Stimulated activated CD4-positive, alpha-beta T cell treated with anti-CD3 and anti-CD28 coated beads, Interleukin-2, amount 100 ng/mL, for 48 hours (primary cell): ENCODE data around the gene CD300LD.
"Not testable (repeated sequence)": the region's sequence is repeated elsewhere in the genome, so short reads cannot be mapped to it uniquely, and the experiment has no call there.

ENCODE experiments used
- DNase-seq, 2 donors: peaks; one replicate each; pipeline ENCODE4 v3.0.0-alpha.2; 2020

CD300LD gene

DNA sequence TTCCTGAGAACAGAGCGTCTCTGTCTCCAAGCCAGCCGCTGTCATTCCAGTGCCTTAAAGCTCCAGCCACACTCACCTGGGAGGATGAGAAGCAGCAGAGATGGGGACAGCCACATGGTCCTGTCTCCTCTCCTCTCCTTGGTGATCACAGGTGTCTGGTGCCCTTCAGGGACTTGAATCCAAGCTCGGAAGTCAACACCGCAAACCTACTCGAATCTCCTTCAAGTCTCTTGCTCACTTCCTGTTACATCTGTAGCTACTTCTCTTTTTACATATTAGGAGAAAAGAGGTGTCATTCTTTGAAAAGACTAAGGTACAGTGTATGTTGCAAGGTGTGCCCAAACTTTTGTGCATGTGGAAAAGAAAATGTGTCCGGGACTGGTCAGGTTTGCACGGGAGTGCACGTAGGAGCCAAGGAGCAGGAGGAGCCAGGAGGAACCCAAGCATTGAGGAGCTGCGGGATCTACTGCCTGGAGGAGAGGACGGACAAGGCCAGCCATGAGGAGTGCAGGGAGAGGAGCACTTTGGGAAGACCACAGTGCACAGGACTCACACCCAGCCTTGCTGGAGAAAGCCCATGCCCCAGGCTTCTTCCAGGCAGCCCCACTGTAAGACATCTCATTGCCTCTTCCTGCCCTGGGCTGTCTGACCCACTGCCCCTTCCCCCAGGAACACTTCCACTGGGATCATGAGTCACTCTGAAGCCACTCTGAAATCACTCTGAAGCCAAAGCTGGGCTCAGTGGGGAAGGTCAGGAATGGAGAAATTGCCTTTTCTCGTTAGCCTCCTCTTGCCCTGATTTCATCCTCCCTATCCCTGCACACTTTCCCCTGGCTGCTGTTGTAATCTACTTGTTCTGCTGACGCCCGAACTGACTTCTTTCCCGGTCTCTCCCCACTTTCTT is at the start of gene CD300LD:
Gene CD300LD (minus strand): TSS at position 197 of the 904 bp plus-strand sequence. CDS start 81 bp downstream, at position 116.
- DNase-seq: no peak

DNA sequence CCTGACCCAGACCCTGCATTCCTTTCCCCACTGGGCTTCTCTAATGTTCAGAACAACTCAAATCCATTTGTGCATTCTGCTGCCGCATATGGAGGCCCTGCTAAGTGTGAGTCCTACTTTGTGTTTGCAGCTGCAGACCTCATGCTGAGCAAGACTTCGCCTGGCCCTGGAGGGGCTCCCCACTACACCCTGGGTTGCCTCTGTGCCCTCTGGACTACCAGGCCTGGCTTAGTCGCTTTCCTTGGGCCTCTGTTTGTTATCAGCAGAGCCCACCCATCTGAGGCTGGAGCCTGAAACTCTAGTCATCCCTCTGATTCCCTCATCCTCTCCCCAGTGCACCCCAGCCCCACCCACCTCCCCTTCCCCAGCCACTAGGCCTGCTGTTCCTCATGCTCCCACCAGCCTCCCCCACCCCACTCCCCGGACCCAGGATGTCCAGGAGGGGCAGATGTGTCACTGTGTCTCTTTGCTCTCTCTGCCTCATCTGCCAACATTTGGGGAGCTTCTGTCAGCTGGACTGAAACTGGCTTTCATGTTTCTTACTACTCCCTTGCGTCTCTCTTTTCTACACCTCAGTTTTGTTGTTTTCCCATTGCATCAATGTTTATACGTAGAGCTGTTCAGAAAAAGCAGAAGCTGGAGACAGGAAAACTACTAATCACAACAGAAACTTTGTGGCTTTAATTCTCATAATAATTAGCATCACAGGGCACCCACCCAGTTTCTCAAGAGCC is 49.3 kb upstream of the CD300LD start:
- no peak for DNase-seq

DNA sequence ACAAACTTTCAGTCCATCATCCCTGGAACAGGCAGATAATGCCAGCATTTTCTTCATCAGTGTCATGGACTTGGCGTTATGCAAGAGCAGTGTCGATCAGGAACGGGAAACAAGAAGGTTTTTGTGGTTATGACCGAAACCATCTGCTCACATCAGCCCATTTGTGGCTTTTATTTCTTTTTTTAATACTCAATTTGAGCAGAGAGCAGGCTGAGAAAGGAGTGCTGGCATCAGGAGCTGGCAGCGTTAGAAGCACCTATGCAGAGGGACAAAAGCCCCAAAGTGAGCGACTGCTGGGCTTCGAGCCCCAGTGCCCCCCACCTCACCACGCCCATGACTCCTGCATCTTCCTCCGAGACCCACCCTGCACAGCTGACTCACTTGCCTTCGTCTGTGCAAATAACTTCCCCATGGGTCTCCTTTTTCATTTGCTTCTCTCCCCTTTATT is 47.6 kb upstream of the CD300LD start:
- DNase-seq: no peak

DNA sequence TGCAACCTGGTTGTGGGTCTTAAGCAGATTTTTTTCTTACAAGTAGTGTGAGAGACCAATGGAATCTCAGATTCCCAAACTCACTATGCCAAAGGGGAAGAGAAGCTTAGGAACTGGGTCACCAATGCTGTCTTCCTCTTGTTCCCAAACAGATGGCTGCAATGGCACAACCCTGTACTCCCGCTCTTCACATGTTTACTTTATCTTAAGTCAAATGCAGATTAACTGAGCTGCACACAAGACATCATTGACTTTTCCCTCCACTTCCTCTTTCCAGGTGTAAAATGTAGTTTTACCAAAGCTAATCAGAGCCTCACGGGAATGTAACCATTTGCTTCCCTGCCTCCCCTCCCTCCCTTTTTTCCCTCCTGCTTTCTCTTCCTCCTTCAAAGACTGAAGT is 45.8 kb upstream of the CD300LD start:
- DNase-seq: no peak

DNA sequence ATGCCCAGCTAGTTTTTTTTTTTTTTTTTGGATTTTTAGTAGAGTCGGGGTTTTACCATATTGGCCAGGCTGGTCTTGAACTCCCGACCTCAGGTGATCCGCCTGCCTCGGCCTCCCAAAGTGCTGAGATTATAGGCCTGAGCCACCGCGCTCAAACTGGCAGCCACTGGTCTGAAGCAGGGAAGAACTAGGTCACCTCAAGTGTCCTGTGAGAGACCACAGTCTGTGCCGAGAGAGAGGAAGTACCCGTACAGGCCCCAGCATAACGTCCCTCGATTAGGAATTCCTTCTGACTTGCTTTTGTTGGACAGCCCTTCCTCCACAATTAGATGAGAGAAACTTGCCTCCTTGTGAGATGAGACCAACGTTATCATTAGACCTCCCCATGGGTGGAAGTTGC is 45.2 kb upstream of the CD300LD start:
- no peak for DNase-seq

DNA sequence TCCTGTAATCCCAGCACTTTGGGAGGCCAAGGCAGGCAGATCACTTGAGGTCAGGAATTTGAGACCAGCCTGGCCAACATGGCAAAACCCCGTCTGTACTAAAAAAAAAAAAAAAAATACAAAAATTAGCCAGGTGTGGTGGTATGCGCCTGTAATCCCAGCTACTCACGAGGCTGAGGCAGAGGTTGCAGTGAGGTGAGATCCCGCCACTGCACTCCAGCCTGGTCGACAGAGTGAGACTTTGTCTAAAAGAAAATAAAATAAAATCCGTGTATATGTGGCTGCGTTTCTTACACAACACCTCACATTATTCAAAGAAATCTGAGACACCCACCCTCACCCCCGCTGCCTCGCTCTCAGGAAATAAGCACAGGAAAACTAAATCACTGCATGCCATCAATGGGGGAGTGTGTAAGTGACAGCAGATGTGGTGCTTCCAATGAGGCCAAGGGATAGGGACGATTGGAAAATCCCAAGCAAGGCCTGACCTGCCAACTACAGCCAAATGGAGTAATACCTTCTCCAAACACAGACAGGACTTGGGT is 44.5 kb upstream of the CD300LD start:
- not testable (repeated sequence) for DNase-seq

DNA sequence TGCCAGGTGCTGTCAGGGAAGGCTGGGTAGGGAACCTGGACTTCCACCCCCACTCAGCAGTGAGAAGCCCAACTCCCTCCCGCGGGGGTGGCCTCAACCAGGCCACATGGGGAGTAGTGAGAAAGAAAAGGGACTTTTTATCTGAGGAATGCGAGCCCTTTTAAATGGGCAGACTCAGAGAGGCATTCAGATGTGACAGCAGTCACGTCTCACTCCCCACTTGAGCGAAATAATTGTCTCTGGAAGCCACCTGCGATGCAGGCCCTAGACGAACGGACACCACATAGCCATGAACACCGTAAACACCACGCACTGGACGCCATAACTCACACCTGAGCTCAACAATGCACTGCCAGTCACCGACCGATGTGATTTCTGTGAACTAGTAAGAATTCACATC is 43.3 kb upstream of the CD300LD start:
- no peak for DNase-seq

DNA sequence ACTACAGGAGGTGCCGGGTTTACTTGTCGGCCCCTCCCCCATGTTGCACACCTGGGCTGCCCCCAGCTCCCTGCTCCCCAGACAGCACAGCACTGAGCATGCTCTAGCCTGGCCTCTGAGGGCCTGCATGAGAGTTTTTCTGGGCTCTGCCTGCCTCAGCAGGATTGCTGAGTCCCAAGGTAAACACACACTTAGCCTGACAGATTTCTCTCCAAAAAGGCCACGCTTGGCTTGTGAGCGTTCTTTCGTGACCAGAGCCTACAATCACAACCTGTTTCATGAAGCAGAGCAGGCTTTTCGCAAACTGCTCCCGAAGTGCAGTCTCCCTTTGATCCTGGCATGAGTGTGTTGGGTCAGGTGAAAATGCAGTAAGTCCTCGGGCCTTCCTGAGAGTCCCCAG is 41.2 kb upstream of the CD300LD start:
- no peak for DNase-seq

DNA sequence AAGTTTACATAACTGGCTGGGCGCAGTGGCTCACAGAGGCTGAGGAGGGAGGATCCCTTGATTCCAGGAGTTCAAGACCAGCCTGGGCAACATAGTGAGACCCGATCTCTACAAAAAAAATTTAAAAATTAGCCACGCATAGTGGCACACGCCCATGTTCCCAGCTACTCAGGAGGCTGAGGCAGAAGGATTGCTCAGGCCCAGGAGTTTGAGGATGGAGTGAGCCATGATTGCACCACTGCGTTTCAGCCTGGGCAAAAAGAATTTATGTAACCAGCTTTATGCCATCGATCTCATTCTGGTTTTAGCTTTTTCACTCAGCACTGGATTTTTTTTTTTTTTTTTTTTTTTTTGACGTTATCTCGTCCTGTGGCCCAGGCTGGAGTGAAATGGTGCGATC is 40.5 kb upstream of the CD300LD start:
- no peak for DNase-seq

DNA sequence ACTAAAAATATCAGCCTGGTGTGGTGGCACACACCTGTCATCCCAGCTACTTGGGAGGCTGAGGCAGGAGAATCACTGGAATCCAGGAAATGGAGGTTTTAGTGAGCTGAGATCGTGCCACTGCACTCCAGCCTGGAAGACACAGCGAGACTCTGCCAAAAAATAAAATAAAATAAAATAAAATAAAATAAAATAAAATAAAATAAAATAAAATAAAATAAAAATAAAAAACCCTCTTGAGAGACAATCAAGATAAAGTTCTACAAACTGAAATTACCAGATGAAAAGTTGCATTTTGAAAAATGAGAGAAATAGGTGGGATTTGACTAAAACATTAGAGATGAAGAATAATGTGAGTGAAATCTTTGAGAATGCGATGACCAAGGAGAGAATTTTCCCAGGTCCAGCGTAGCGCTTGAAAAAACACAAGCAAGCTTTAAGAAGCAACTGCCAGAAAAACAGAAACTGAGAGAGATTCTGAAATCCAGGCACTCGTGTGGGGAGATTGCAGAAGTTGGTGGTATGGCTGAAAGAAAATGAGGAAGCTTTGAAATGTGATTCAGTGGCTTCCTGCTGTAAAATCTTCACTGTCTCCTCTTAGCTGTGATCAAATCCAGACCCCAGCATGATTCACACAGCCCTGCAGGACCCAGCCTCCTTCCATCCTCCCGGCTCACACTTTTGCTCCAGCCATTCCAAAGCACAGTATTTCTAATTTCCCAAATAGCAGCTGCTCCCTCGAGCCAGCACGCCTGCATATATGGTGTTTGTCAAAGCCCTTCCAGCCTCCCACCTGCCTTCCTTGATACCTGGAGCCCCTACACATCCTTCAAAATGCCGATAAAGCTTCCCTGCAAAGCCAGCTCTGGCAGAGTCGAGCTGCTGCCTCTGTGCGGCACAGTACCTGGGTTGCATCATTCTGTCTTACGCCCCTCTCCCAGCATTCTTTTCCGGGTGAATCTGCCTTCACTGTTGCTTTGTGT is 39.7 kb upstream of the CD300LD start:
- DNase-seq: no peak

DNA sequence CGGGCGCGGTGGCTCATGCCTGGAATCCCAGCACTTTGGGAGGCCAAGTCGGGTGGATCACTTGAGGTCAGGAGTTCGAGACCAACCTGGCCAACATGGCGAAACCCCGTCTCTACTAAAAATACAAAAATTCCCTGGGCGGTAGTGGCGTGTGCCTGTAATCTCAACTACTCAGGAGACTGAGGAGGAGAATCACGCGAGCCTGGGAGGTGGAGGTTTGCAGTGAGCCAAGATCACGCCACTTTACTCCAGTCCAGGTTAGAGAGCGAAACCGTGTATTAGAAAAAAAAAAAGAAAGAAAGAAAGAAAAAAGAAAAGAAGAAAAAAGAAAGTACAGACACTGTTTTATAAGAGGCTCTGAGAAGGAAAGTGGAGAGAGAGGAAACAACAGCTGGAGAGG is 38.2 kb upstream of the CD300LD start:
- DNase-seq: not testable (repeated sequence)

DNA sequence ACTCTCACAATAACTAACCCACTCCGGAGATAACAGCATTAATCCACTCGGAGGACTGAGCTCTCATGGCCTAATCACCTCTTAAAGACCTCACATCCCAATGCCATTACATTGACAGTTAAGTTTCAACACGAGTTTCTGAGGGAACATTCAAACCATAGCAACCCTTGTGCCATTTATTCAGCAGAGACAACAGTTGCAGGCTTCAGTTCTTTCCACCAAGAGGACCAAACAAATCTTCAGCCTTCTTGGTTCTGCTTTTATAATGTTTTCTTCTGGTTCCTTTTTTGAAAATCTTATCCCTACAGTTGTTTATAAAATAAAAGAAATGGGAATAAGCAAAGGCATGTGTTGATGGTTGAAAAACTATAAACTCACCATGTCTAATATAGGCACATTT is 33.6 kb upstream of the CD300LD start:
- no peak for DNase-seq

DNA sequence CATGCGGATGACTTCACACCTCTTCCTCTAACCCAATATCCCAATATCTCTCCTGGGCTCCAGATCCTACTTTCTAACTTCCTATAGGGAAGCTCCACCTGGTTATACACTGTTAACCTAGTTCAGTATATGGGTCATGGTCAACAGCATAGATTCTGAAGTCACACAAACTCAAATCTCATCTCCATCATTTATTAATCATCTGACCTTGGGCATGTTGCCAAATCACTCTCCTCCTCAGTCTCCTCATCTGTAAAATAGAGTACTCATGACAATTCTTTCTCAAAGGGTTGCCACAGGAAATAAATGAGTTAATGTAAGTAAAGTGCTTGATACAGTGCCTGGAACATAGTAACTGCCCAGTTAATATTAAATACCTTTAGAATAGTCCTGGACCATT is 32.0 kb upstream of the CD300LD start:
- DNase-seq: no peak

DNA sequence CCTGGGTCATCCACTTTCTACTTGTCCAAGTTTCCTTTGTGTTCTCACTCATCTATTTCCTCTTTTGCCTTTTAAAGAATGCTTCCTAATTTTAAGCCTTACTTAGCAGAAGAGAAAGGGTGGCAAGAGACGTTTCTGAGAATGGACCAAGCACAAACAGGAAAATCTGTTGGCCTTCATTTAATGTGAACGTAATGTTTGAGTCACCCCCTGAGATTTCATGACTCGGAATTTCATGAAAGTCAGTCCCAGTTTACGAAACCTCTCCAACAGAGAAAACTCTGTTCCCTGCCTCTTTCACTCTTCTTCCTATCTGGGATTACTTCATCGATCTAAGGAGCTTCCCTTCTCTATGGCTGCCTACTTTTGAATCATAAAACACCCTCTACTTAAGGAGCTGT is 31.6 kb upstream of the CD300LD start, which contains the start of gene CD300E:
Gene CD300E (minus strand): TSS at position 46 of the 401 bp plus-strand sequence. CDS start 117 bp downstream, outside the sequence.
- DNase-seq: no peak

DNA sequence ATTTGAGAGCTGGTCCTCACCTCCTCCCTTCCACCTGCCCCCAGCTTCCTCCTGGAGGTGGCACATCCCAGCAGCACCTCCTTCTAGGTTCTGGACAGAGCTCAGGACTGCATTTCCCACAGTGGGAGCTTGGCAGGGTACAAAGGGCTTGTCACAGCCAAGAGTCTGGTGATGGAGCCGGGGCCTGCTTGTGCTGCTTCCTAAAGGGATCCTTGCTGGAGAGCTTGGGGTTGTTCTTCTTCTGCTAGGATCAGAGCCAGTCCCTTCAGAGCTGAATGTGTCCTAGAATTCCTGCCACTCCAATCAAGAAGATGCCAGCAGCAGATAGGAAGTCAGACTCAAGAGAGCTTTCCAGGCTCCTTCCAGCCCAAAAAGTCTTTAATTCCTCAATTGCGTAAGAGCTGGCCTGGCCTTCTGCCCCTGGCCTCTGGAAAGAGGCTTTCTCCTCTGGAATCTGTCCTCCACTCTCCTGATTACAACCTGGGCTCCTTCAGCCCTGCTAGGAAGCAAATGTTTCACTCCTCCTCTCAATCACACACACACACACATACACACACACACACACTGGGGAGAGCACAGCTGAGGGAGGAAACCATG is 27.1 kb upstream of the CD300LD start:
- no peak for DNase-seq

DNA sequence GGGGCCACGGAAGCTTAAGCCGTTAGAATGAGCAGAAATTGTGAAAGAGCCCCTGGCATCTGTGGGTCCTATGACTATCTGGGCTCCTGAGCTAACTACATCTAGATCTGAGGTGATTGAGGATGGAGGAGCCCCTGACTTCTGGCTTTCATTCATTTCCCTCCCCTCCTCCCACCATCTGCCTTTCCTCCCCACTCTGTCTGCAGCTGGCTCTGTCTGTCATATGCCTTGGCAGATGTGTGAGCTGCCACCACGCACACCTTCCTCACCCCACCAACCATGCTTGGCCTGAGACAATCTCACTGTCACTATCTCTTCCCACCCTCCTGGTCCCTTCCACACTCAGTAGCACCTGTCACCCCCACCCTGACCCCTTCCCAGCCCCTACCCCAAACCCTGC is 26.4 kb upstream of the CD300LD start:
- DNase-seq: no peak

DNA sequence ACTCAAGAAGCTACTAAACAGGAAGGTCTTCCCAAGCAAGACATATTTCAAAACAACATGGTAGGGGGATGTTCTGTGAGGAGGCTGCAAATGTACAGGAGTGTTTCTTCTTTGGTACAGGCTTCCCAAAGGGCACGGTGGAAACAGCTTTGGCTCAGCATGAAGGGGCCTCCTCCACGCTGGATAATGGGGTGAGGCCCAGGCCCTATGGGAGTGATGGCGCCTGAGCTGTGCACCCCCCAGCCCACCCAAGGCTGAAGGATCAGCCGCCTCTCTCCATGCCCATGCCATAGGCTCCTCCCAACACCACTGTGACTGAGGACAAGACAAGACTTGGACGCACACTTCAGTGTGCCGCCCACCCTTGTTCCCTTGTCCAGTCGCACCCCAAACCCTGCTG is 24.6 kb upstream of the CD300LD start:
- DNase-seq: no peak

DNA sequence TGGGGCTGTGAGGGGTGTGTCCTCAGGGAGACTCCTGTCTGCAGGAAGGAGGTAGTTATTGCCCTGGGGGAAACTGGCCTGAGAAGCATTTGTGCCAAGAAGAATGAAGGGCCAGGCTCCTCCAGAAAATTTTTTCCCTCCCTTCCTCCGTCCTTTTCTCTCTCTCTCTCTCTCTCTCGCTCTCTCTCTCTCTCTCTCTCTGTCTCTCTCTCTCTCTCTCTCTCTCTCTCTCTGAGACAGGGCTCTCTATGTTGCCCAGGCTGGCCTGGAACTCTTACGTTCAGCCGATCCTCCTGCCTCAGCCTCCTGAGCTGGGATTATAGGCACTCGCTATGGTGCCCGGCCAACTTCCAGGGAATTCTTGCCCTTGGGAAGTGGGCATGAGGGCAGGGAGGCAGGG is 20.0 kb upstream of the CD300LD start:
- DNase-seq: no peak

DNA sequence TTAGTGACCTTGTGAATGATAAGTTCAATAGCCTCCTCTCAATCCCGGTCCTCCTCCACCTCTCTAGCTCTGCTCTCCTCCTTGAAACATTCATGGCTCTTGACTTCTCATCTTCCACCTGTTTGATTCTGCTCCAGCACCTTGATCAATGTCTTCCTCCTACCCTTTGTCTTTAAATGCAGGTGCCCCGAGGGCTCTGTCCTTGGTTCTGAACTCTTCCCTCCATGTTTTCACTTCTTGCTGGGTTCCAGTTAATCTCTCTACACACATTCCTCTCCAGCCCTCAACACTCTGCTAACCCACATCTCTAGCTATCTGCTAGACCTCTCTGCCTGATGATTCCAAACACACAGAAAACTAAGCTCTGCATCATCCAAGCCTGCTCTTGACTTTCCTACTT is 18.0 kb upstream of the CD300LD start:
- no peak for DNase-seq

DNA sequence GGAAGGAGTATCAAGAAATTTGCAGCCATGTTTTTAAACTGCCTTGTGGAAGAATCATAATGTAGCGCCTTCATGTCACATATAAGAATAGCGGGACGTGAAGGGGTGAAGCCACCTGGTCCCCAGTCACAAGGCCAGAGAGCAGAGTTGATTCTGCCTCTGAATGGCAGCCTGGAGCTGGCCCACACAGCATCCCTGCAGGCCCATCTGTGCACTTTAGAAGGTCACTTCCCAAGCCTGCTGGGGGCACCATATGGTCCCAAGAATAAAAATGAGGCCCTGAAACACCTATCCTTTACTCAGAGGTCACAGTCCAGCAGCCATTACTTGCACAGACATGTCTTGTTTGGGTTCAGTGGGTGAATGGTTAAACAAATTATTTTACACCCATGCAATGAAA is 16.4 kb upstream of the CD300LD start:
- DNase-seq: no peak

DNA sequence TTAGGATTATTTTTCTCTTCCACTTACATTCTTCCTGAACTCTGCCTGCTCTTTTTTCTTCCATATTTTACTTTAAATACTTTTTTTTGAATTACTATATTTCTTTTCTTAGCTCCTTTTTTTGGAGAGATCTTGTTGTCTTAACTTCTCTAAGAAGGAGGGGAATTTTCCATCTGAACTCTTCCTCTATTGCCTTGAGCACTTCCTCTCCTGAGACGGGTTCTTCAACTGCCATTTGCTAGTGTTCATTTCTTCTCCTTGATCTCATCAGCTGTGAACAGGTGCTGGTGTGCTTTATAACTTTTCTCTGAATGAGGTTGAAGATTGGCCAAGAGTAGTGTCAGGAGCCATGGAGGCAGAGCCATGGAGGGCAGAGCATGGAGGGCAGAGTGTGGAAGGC is 15.1 kb upstream of the CD300LD start:
- no peak for DNase-seq

DNA sequence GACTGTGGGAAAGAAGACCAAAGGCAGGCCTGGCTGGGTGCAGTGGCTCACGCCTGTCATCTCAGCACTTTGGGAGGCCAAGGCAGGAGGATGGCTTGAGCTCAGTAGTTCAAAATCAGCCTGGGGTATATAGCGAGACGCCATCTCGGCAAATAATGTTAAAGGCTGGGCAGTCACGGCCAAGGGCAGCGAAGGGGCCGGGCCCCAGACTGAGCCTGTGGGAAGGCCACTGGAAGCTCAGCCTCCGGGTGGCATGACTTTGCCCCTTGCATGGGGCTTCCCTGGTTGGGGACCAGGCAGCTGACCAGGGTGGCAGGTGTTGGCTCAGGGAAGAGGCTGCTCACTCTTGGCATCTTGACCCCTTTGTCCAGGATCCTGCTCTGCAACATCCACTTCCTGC is 14.0 kb upstream of the CD300LD start:
- DNase-seq: no peak
